Lower lobe of right lung (tissue), 2 donors: ENCODE results near the gene NLRX1. TPM values are rescaled to one million over a fixed set of nuclear protein-coding genes. Genes with fewer than 3 reads are reported as not detected.
A peak's percentile ranks its signal among the peaks of the same experiment; 100 is the strongest.

Experiments
- ATAC-seq, 2 donors: fragments of 200-7000 bp; cut with Tn5 transposase; one replicate each; pipeline ENCODE4 v1.9.1; 2020 to 2022; ENCODE audit warnings: mild to moderate bottlenecking in 2 of 2, moderate library complexity in 2 of 2
- DNase-seq: peaks from one replicate; pipeline ENCODE4 v3.0.0-alpha.2; 2020
- H3K27ac ChIP-seq: fragments of 200-600 bp; one replicate; pipeline ENCODE4 v1.8.0; 2022
- H3K27me3 ChIP-seq: fragments of 200-600 bp; one replicate; pipeline ENCODE4 v1.8.0; 2022; ENCODE audit warnings: low read depth
- H3K36me3 ChIP-seq: fragments of 200-600 bp; one replicate; pipeline ENCODE4 v1.8.0; 2022; ENCODE audit warnings: mild to moderate bottlenecking
- H3K4me1 ChIP-seq: fragments of 200-600 bp; one replicate; pipeline ENCODE4 v1.8.0; 2022
- H3K4me3 ChIP-seq: fragments of 200-600 bp; one replicate; pipeline ENCODE4 v1.8.0; 2022; ENCODE audit warnings: mild to moderate bottlenecking
- H3K9me3 ChIP-seq: fragments of 200-600 bp; one replicate; pipeline ENCODE4 v1.8.0; 2022
- intact Hi-C: fragments of 100-400 bp; cut with DNase I; formaldehyde crosslinking; loops from one replicate; pipeline ENCODE4 v1.11.0; 2022
- total RNA-seq: library from RNA; stranded (reverse); fragmentation: NEBNext Ultra II Directional; extraction: Animal tissue kit (Norgen Biotek cat#: 25700); gene quantifications from one replicate; pipeline ENCODE4 v1.2.1, GENCODE V29; 2021
- TF ChIP-seq, protein P1 (sequence below): fragments of 200-600 bp; IDR thresholded peaks from one replicate; pipeline ENCODE4 v1.8.0; 2022; ENCODE audit warnings: antibody characterized with exemption, mild to moderate bottlenecking
- donor health status: DM: no; HTN: yes; CAD: no; lungs with severe emphysema.

NLRX1 gene
- total RNA-seq, 1 donor from 2014 or later: 16.5 TPM

DNA sequence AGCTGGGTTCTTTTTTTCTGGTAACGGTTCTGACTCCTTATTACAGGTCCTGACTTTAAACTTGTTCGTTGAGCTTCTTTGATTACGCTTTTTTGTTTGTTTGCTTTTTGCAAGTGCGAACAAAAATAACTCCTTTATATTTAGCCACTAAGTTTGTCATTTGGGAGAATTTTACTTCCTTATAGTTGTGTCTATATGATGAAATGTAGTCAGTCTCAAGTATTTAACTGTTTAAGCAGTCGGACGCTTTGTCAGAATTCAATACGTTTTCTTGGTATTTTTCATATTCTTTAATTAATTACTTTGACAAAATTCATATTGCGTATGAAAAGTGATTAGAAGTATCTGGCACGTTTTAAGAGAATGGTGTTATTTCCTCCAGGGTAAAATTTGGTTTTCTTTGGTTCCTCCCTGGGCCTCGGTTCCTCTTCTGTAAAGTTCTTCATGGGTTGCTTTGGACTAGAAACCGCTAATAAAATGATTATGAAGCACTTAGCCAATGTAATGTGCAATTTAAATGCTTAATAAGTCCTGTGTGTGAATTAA is 39.0 kb downstream of the NLRX1 start:
- Histone ChIP-seq H3K27ac (peak overlapping the region; percentile 89), H3K36me3 (no peaks in the 10 kb centered on the region), H3K27me3 (no peaks in the 10 kb centered on the region), H3K4me3 (peak overlapping the region; percentile 93), H3K4me1 (peaks cover 46% of the 10 kb centered on the region), H3K9me3 (no peaks in the 10 kb centered on the region)
- TF ChIP-seq, protein P1, sequence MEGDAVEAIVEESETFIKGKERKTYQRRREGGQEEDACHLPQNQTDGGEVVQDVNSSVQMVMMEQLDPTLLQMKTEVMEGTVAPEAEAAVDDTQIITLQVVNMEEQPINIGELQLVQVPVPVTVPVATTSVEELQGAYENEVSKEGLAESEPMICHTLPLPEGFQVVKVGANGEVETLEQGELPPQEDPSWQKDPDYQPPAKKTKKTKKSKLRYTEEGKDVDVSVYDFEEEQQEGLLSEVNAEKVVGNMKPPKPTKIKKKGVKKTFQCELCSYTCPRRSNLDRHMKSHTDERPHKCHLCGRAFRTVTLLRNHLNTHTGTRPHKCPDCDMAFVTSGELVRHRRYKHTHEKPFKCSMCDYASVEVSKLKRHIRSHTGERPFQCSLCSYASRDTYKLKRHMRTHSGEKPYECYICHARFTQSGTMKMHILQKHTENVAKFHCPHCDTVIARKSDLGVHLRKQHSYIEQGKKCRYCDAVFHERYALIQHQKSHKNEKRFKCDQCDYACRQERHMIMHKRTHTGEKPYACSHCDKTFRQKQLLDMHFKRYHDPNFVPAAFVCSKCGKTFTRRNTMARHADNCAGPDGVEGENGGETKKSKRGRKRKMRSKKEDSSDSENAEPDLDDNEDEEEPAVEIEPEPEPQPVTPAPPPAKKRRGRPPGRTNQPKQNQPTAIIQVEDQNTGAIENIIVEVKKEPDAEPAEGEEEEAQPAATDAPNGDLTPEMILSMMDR: no peak
- DNase-seq (no peak), ATAC-seq (no peak)
- intact Hi-C loops: no loop called here

DNA sequence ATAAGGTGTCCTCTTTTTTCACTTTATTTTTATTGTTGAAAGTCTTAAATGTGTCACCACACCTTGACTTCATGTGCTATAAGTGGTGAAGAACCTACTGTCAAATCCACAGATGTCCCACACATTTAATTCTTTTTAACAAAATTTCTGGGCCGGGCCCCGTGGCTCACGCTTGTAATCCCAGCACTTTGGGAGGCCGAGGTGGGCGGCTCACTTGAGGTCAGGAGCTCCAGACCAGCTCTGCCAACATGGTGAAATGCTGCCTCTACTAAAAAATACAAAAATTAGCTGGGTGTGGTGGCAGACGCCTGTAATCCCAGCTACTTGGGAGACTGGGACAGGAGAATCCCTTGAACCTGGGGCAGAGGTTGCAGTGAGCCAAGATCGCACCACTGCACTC is 40.7 kb downstream of the NLRX1 start:
- Histone ChIP-seq H3K27me3 (no peaks in the 10 kb centered on the region), H3K4me3 (no peak overlapping the region), H3K4me1 (peaks cover 52% of the 10 kb centered on the region), H3K36me3 (no peaks in the 10 kb centered on the region), H3K9me3 (no peaks in the 10 kb centered on the region), H3K27ac (no peak overlapping the region)
- TF ChIP-seq, protein P1: no peak
- DNase-seq: no peak
- intact Hi-C loops: no loop called here
- ATAC-seq: no peak

DNA sequence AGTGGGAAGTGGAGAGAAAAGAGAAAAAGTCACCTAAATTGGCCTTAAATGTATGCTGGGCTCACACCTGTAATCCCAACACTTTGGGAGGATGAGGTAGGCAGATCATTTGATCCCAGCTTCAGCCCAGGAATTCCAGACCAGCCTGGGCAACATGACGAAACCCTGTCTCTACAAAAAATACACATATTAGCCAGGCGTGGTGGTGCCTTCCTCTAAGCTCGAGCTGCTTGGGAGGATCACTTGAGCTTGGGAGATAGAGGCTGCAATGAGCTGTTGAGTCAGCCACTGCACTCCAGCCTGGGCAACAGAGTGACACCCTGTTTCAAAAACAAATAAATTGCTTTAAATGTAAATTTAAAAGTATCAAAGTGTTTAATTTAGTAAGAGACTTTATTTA is 41.5 kb downstream of the NLRX1 start:
- intact Hi-C loops: no loop called here
- no peak overlapping the region for H3K27ac ChIP-seq
- no peaks in the 10 kb centered on the region for H3K36me3 ChIP-seq
- ATAC-seq (no peak), DNase-seq (no peak)
- no peak overlapping the region for H3K4me3 ChIP-seq
- peaks cover 50% of the 10 kb centered on the region for H3K4me1 ChIP-seq
- TF ChIP-seq, protein P1: no peak
- H3K27me3 ChIP-seq: no peaks in the 10 kb centered on the region
- no peaks in the 10 kb centered on the region for H3K9me3 ChIP-seq

DNA sequence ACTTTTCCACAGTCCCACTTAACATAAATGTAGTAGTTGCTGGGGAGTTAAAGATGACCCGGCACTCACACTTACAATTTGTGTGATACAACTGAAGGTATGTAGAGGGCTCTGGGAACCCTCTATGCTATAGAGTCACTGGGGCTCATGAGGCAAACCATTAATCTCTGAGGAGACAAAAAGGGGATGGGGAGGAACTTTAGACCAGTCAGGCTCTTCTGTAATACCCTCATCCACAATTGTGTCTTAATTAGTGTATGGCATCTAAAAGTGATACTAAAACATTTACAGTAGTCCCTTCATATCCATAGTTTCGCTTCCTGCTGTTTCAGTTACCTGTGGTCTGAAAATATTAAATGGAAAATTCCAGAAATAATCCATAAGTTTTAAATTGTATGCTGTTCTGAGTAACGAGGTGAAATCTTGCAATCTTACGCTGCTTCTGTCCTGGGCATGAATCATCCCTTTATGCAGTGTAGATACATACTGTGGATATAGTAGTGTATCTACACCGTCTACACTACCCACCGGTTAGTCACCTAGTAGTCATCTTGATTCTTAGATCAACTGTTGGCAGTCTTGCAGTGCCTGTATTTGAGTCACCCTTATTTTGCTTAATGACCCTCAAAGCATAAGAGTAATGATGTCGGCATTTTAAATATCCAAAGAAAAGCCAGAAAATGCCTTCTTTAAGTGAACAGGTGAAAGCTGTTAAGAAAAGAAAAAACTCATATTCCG is 49.8 kb downstream of the NLRX1 start:
- ATAC-seq (no peak), DNase-seq (no peak)
- H3K36me3 ChIP-seq: no peaks in the 10 kb centered on the region
- H3K27ac ChIP-seq: no peak overlapping the region
- no peak overlapping the region for H3K4me3 ChIP-seq
- no peaks in the 10 kb centered on the region for H3K9me3 ChIP-seq
- peaks cover 13% of the 10 kb centered on the region for H3K4me1 ChIP-seq
- TF ChIP-seq, protein P1: no peak
- no peaks in the 10 kb centered on the region for H3K27me3 ChIP-seq
- intact Hi-C loops: no loop called here

DNA sequence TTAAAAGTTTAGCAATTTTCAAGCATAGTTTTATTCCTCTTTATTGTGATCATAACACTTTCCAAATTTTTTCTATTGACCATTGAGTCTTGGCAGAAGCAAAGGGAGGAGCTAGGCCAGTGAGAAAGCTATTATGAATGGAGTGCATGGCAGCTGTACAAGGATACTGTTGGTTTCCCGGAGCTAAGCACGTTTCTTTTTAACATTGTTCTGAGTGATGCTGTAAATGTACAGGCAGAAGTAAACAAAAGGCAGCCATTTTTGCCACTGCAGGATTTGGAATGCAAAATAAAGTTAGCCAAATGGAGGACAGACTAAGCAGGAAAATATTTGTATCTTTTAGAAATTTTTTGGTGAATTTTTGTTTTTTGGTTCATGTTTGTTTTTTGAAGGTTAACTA is 53.8 kb downstream of the NLRX1 start:
- intact Hi-C loops: no loop called here
- no peaks in the 10 kb centered on the region for H3K27me3 ChIP-seq
- no peak overlapping the region for H3K4me3 ChIP-seq
- H3K27ac ChIP-seq: no peak overlapping the region
- TF ChIP-seq, protein P1: no peak
- DNase-seq: no peak
- no peaks in the 10 kb centered on the region for H3K36me3 ChIP-seq
- H3K4me1 ChIP-seq: peaks cover 13% of the 10 kb centered on the region
- H3K9me3 ChIP-seq: no peaks in the 10 kb centered on the region
- ATAC-seq: no peak
